ENCODE measurements around the gene DMKN. TPM values are rescaled to one million over a fixed set of nuclear protein-coding genes. Genes with fewer than 3 reads are reported as not detected.

Gene DMKN
- total and polyA plus RNA-seq, 2 of the 4 experiments (the other 2 are of a cell fraction): 0.36 to 2.4 TPM

GRCh38 chr19:35554076-35554475, 40.6 kb upstream of the DMKN start:
- H3K27ac ChIP-seq (ENCODE audit: insufficient read depth, low read length): no peak overlapping the region
- no peak overlapping the region for H3K9ac ChIP-seq (ENCODE audit: low read depth, low read length)
- H3K79me1 ChIP-seq (ENCODE audit: low read depth in 1 of 2, low read length in 2 of 2): peaks cover 0 to 3% of the 10 kb centered on the region in 2 experiments; a peak in 2 of 4 replicates
- H2BK20ac ChIP-seq (ENCODE audit: low read depth, low read length): no peak overlapping the region
- peaks cover 2% of the 10 kb centered on the region; the same call in 1 of the 2 replicates for H3K36me3 ChIP-seq (ENCODE audit: control insufficient read depth, insufficient read depth, low read length)
- H3K4me3 ChIP-seq (ENCODE audit: insufficient read depth, low read depth, low read length): no peak overlapping the region
- H3K4me1 ChIP-seq (ENCODE audit: control insufficient read depth, insufficient read depth, low read length): no peaks in the 10 kb centered on the region
- ATAC-seq (ENCODE audit: low read depth) (no peak), DNase-seq (no peak)
- in situ Hi-C loops (cut with MboI; ENCODE audit: low sequenced_read_pairs): no loop called here
- intact Hi-C loops (cut with micrococcal nuclease): no loop called here
- H4K91ac ChIP-seq (ENCODE audit: insufficient read depth, low read depth, low read length): no peak overlapping the region
- no peak overlapping the region for H3K56ac ChIP-seq (ENCODE audit: extremely low read depth, insufficient read depth, low read length)
- peaks cover 27% of the 10 kb centered on the region for H3K27me3 ChIP-seq (ENCODE audit: control insufficient read depth, insufficient read depth, low read length)
- no peak overlapping the region for H2AK5ac ChIP-seq (ENCODE audit: low read depth, low read length)
- H4K8ac ChIP-seq (ENCODE audit: low read depth in 2 of 2, low read length in 2 of 2): no peak overlapping the region
- CTCF ChIA-PET: no interaction called here
- POLR2A ChIA-PET (ENCODE audit: unreplicated experiment): no interaction called here
- no CpG with 5 or more reads among the region's 5 CpGs for WGBS, 2 experiments (ENCODE audit: extremely low coverage in 2 of 2, insufficient read length in 1 of 2)
- no peak overlapping the region for H2BK120ac ChIP-seq (ENCODE audit: low read depth, low read length)
- no TSS peak for BruUV-seq (replicated peaks)
- TF ChIP-seq BHLHE40 (IDR thresholded peaks at IDR 0.05; ENCODE audit: low read depth, low read length): no peak
- TF ChIP-seq USF2 (IDR thresholded peaks at IDR 0.05; ENCODE audit: low read depth, low read length): no peak
- TF ChIP-seq CHD1 (IDR thresholded peaks at IDR 0.05; ENCODE audit: low read depth, low read length): no peak
- TF ChIP-seq NFE2L2 (IDR thresholded peaks at IDR 0.05; ENCODE audit: low read depth, low read length): no peak
- TF ChIP-seq SMC3 (IDR thresholded peaks at IDR 0.05; ENCODE audit: low read depth, low read length): no peak
- TF ChIP-seq MAFK (IDR thresholded peaks at IDR 0.05; ENCODE audit: low read depth, low read length): no peak
- no peak for TF ChIP-seq RFX5 (IDR thresholded peaks at IDR 0.05; ENCODE audit: low read depth, low read length)
- no peak for TF ChIP-seq RAD21 (IDR thresholded peaks at IDR 0.05; ENCODE audit: low read length)
- no peak for TF ChIP-seq MAZ (IDR thresholded peaks at IDR 0.05; ENCODE audit: borderline replicate concordance, low read depth, low read length)
- TF ChIP-seq, protein P1, sequence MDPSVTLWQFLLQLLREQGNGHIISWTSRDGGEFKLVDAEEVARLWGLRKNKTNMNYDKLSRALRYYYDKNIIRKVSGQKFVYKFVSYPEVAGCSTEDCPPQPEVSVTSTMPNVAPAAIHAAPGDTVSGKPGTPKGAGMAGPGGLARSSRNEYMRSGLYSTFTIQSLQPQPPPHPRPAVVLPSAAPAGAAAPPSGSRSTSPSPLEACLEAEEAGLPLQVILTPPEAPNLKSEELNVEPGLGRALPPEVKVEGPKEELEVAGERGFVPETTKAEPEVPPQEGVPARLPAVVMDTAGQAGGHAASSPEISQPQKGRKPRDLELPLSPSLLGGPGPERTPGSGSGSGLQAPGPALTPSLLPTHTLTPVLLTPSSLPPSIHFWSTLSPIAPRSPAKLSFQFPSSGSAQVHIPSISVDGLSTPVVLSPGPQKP (IDR thresholded peaks at IDR 0.05; ENCODE audit: borderline replicate concordance, low read depth, low read length): no peak
- no peak for TF ChIP-seq RCOR1 (IDR thresholded peaks at IDR 0.05; ENCODE audit: insufficient replicate concordance, low read length)
- TF ChIP-seq, protein P2, sequence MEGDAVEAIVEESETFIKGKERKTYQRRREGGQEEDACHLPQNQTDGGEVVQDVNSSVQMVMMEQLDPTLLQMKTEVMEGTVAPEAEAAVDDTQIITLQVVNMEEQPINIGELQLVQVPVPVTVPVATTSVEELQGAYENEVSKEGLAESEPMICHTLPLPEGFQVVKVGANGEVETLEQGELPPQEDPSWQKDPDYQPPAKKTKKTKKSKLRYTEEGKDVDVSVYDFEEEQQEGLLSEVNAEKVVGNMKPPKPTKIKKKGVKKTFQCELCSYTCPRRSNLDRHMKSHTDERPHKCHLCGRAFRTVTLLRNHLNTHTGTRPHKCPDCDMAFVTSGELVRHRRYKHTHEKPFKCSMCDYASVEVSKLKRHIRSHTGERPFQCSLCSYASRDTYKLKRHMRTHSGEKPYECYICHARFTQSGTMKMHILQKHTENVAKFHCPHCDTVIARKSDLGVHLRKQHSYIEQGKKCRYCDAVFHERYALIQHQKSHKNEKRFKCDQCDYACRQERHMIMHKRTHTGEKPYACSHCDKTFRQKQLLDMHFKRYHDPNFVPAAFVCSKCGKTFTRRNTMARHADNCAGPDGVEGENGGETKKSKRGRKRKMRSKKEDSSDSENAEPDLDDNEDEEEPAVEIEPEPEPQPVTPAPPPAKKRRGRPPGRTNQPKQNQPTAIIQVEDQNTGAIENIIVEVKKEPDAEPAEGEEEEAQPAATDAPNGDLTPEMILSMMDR (conservative IDR thresholded peaks at IDR 0.05; ENCODE audit: low read depth, low read length): no peak
- no peak for TF ChIP-seq POLR2A (IDR thresholded peaks at IDR 0.05; ENCODE audit: low read depth, low read length)
- no peak for TF ChIP-seq CEBPB (IDR thresholded peaks at IDR 0.05; ENCODE audit: low read depth, low read length)
- no peak for TF ChIP-seq FOS (IDR thresholded peaks at IDR 0.05; ENCODE audit: low read depth, low read length)
- no peak for TF ChIP-seq MXI1 (IDR thresholded peaks at IDR 0.05; ENCODE audit: borderline replicate concordance, low read depth, low read length)
- H4K20me1 ChIP-seq (ENCODE audit: insufficient read depth, low read length): 0 out of 2 replicates have a peak, but pooled peaks cover 6% of the 10 kb centered on the region
- H3K4me2 ChIP-seq (ENCODE audit: low read depth, low read length): no peak overlapping the region
- H3K14ac ChIP-seq (replicated peaks; ENCODE audit: low read depth, low read length): no peak overlapping the region
- no peak overlapping the region for H2BK5ac ChIP-seq (ENCODE audit: low read depth, low read length, poor library complexity, severe bottlenecking)
- no peak overlapping the region for H3K4ac ChIP-seq (ENCODE audit: low read depth, low read length)
- H3K23ac ChIP-seq (ENCODE audit: low read depth, low read length): no peak overlapping the region
- dilution Hi-C loops (cut with HindIII; ENCODE audit: low sequenced_read_pairs, unreplicated experiment): no loop called here
- H3K9me3 ChIP-seq (ENCODE audit: control insufficient read depth, insufficient read depth, low read length): no peaks in the 10 kb centered on the region
- no peak overlapping the region for H3K18ac ChIP-seq (ENCODE audit: low read depth, low read length)
- no peak overlapping the region for H2AFZ ChIP-seq (replicated peaks; ENCODE audit: low read length, poor library complexity)
- 0 out of 2 replicates have a peak, but pooled peaks cover 3% of the 10 kb centered on the region for H3K9me1 ChIP-seq (ENCODE audit: insufficient read depth, low read length)
- no peak overlapping the region for H4K5ac ChIP-seq (ENCODE audit: low read depth, low read length)
- no peak overlapping the region for H2BK15ac ChIP-seq (ENCODE audit: low read depth, low read length)
- no peak overlapping the region for H2AK9ac ChIP-seq (replicated peaks; ENCODE audit: low read depth, low read length, poor library complexity)

All from IMR-90 (cell line).